Testis (tissue), 3 donors: ENCODE results near the gene ACACA. TPM values are rescaled to one million over a fixed set of nuclear protein-coding genes. Genes with fewer than 3 reads are reported as not detected.

ENCODE experiments used
- DNase-seq: peaks from one replicate; pipeline ENCODE4 v3.0.0-alpha.2; 2019
- H3K27ac ChIP-seq, 2 donors: fragments of 200-600 bp; sonication (generic); one replicate each; pipeline ENCODE4 v1.5.1; 2019
- H3K27me3 ChIP-seq: fragments of 200-600 bp; sonication (generic); one replicate; pipeline ENCODE4 v1.5.1; 2019
- H3K36me3 ChIP-seq: fragments of 200-600 bp; sonication (generic); one replicate; pipeline ENCODE4 v1.5.1; 2017; ENCODE audit warnings: low read depth; ENCODE audit errors: missing control alignments
- H3K4me1 ChIP-seq: fragments of 200-600 bp; sonication (generic); one replicate; pipeline ENCODE4 v1.5.1; 2019
- H3K4me3 ChIP-seq, 2 donors: fragments of 200-600 bp; sonication (generic); one replicate each; pipeline ENCODE4 v1.5.1; 2017 to 2019
- H3K9me3 ChIP-seq: fragments of 200-600 bp; sonication (generic); one replicate; pipeline ENCODE4 v1.5.1; 2017
- POLR2A ChIP-seq: fragments of 450-650 bp; IDR thresholded peaks from one replicate; pipeline ENCODE4 v1.6.1; 2017; ENCODE audit warnings: antibody characterized with exemption, mild to moderate bottlenecking, moderate library complexity
- WGBS, 2 donors: methylation state at CpG; one replicate each; pipeline ENCODE4 v1.1.5; 2018; 5-methylcytosine and 5-hydroxymethylcytosine counted together
- intact Hi-C: fragments of 100-400 bp; cut with DNase I; formaldehyde crosslinking; loops from one replicate; pipeline ENCODE4 v1.15.1; 2023; ENCODE audit warnings: low total_unique reads
- polyA plus RNA-seq: library from polyadenylated mRNA; stranded (reverse); fragments of 350-450 nt; fragmentation: Illumina TruSeq; extraction: RNeasy Lipid Tissue Mini Kit (QIAGEN cat#74804); gene quantifications from one replicate; pipeline ENCODE4 v1.2.3, GENCODE V29; 2014; ENCODE audit warnings: low read depth, low replicate concordance; ENCODE audit not compliant: insufficient read depth
- total RNA-seq, 2 donors: library from RNA; depleted of rRNA; stranded (reverse); fragments of >200 nt; gene quantifications; one replicate each; pipeline ENCODE4 v1.2.3, GENCODE V29; 2016
- TF ChIP-seq, protein P1 (sequence below), 3 experiments: fragments of 450-650 bp in 2 of 3; fragments of 200-600 bp in 1 of 3; sonication (generic) in 1 of 3; IDR thresholded peaks; one replicate each; pipeline ENCODE4 v1.5.1; 2016 to 2019; ENCODE audit warnings: antibody characterized with exemption in 3 of 3, mild to moderate bottlenecking in 2 of 3, moderate library complexity in 1 of 3

The ACACA gene
- total and polyA plus RNA-seq, 3 donors from 2014 or later, result 43.4 to 65.0 (median 56.0) TPM

DNA sequence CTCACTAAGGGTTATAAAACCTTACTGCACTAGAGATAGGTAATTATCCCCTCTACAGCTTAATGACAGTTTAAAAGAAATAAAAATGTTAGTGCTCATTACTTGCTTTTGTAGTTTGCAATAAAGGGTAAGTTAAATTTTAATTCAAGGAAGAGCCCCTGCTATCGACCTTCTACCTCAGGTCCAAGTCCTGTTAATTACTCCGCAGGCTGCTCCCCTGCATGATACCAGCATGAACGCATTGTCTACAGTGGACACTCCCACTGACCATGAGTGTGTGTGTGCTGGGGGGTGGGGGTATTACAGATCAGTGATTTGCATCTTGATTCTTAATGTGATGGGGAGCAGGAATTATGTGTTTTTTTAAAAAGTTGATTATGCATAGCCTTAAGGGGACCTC, 354.8 kb downstream of the ACACA start:
- Histone ChIP-seq H3K9me3 (no peaks in the 10 kb centered on the region), H3K27me3 (no peaks in the 10 kb centered on the region), H3K4me3 (no peak overlapping the region), H3K27ac (no peak overlapping the region), H3K36me3 (no peaks in the 10 kb centered on the region), H3K4me1 (no peaks in the 10 kb centered on the region)
- no peak for TF ChIP-seq POLR2A
- no peak for DNase-seq
- WGBS, 2 donors, result 84 to 89% methylated on average over 3 of the region's 3 CpGs
- intact Hi-C loops, result no loop called here

DNA sequence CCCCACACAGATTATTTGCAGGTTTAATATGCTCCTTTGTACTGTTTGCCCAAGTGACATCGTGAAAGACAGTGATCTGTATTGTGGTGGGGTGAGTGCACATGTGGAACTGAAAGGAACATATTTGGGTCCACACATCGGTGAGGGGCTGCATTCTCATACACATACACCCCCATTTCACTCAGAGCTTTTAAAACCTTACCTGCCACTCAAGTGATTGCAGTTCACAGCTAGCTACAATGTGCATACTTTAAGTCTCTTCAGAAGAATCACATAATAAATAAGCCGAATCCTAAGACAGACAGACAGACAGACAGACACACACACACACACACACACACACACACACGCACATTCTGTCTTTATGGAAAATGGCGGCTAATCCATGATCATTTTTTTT, 355.3 kb downstream of the ACACA start:
- no peak overlapping the region for H3K27ac ChIP-seq
- 91 to 93% methylated on average over 5 of the region's 5 CpGs for WGBS, 2 donors
- no peak overlapping the region for H3K4me3 ChIP-seq
- DNase-seq, result no peak
- TF ChIP-seq, protein P1, sequence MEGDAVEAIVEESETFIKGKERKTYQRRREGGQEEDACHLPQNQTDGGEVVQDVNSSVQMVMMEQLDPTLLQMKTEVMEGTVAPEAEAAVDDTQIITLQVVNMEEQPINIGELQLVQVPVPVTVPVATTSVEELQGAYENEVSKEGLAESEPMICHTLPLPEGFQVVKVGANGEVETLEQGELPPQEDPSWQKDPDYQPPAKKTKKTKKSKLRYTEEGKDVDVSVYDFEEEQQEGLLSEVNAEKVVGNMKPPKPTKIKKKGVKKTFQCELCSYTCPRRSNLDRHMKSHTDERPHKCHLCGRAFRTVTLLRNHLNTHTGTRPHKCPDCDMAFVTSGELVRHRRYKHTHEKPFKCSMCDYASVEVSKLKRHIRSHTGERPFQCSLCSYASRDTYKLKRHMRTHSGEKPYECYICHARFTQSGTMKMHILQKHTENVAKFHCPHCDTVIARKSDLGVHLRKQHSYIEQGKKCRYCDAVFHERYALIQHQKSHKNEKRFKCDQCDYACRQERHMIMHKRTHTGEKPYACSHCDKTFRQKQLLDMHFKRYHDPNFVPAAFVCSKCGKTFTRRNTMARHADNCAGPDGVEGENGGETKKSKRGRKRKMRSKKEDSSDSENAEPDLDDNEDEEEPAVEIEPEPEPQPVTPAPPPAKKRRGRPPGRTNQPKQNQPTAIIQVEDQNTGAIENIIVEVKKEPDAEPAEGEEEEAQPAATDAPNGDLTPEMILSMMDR (IDR thresholded peaks at IDR 0.05), result no peak
- no peak for TF ChIP-seq POLR2A
- no peaks in the 10 kb centered on the region for H3K4me1 ChIP-seq
- H3K36me3 ChIP-seq, result no peaks in the 10 kb centered on the region
- no peaks in the 10 kb centered on the region for H3K9me3 ChIP-seq
- no peaks in the 10 kb centered on the region for H3K27me3 ChIP-seq
- intact Hi-C loops, result no loop called here

DNA sequence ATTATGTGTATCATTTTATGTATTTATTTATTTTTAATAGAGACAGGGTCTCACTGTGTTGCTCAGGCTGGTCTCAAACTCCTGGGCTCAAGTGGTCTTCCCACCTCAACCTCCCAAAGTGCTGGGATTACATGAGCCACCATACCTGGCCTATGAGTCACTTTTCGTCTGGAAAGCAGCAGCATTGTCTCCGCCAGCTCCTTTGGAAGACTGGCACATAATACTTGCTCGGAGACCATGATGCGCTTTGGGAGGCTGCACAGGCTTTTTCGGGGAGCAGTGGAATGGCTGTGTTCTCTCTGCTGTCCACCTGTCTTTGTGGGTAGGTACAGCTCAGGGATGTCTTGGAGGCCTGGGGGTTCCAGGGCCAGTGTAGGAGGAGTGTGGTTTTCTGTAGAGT, 355.7 kb downstream of the ACACA start:
- Histone ChIP-seq H3K27ac (no peak overlapping the region), H3K4me1 (no peaks in the 10 kb centered on the region), H3K4me3 (no peak overlapping the region), H3K27me3 (no peaks in the 10 kb centered on the region), H3K9me3 (no peaks in the 10 kb centered on the region), H3K36me3 (no peaks in the 10 kb centered on the region)
- TF ChIP-seq, protein P1 (IDR thresholded peaks at IDR 0.05), result no peak
- TF ChIP-seq POLR2A, result no peak
- intact Hi-C loops, result no loop called here
- no peak for DNase-seq
- WGBS, 2 donors, result 96 to 98% methylated on average over 3 to 5 of the region's 5 CpGs

DNA sequence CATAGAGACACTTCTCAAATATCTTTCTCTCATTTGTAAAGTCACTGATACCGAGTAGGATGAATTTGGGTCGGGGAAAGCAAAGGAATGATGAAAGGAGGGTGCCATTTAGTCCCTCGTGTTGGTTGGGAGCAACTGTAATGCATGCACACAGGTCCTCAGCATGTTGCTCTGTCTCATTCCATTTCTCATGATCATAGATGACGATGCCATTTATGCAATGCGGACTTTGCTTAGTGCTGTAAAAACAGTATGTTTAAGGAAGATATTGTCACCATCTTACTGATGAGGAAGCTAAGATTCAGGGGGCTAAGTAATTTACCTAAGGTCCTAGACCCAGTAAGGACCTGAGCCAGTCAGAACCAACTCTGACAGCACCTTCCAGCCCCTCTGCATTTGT, 357.8 kb downstream of the ACACA start:
- no peak for DNase-seq
- Histone ChIP-seq H3K27ac (no peak overlapping the region), H3K9me3 (no peaks in the 10 kb centered on the region), H3K4me3 (no peak overlapping the region), H3K27me3 (no peaks in the 10 kb centered on the region), H3K4me1 (no peaks in the 10 kb centered on the region), H3K36me3 (no peaks in the 10 kb centered on the region)
- no peak for TF ChIP-seq POLR2A
- TF ChIP-seq, protein P1 (IDR thresholded peaks at IDR 0.05), result no peak
- intact Hi-C loops, result no loop called here
- 90 to 93% methylated on average over 5 of the region's 5 CpGs for WGBS, 2 donors

DNA sequence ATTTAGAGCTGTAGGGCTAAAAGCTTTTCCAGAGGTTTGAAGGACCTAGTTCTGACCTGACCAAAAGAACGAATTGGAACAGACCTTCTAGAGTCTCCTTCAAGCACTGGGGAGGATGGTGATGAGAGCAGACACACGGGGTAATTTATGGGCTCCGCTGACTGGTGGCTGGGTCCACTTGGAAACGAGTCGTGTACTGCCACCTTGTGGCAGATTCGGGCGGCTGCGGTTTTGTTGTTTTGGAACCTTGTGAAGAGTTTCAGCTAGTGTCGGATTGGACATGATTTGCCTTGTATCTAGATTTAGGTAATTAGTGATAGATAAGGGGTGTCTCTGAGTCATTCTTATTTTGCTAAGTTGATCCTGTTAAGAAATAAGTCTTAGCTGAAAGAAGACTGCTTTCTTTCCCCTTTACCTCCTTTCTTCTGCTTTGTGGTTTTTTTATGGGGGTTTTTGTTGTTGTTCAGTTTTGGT, 359.0 kb downstream of the ACACA start:
- intact Hi-C loops, result no loop called here
- Histone ChIP-seq H3K36me3 (no peaks in the 10 kb centered on the region), H3K9me3 (no peaks in the 10 kb centered on the region), H3K4me1 (no peaks in the 10 kb centered on the region), H3K27ac (no peak overlapping the region), H3K27me3 (no peaks in the 10 kb centered on the region), H3K4me3 (no peak overlapping the region)
- no peak for TF ChIP-seq POLR2A
- TF ChIP-seq, protein P1 (IDR thresholded peaks at IDR 0.05), result peak; percentile 73 to 91 (median 87)
- WGBS, 2 donors, result 17% methylated on average over 9 of the region's 9 CpGs
- DNase-seq, result peak; percentile 92
